ES-I3 (cell line): ENCODE results near the gene DIAPH2.

Experiments used
- H3K36me3 ChIP-seq: 2 replicates; pipeline ENCODE4 v1.6.1; 2013; ENCODE audit warnings: mild to moderate bottlenecking, low read length, control low read depth, moderate library complexity; ENCODE audit not compliant: insufficient read depth
- H3K4me1 ChIP-seq: 2 replicates; pipeline ENCODE4 v1.6.1; 2013; ENCODE audit warnings: mild to moderate bottlenecking, control low read depth, low read length; ENCODE audit not compliant: insufficient read depth
- H3K9ac ChIP-seq: 2 replicates; pipeline ENCODE4 v1.6.1; 2013; ENCODE audit warnings: low read depth, mild to moderate bottlenecking, low read length, moderate library complexity
- H3K9me3 ChIP-seq: 2 replicates; pipeline ENCODE4 v1.6.1; 2013; ENCODE audit warnings: mild to moderate bottlenecking, low read length, moderate library complexity; ENCODE audit not compliant: control insufficient read depth, insufficient read depth

Gene DIAPH2

GRCh38 chrX:96684339-96685209 lies at the start of gene DIAPH2:
Gene DIAPH2 (plus strand): TSS chrX:96684842.
- Histone ChIP-seq H3K9ac (peak within 1 kb of the TSS; percentile 93), H3K9me3 (no peaks in the 10 kb centered on the region), H3K4me1 (peaks cover 19% of the 10 kb centered on the region), H3K36me3 (no peaks in the 10 kb centered on the region)

GRCh38 chrX:96650023-96650422 lies 34.6 kb upstream of the DIAPH2 start:
- Histone ChIP-seq H3K9me3 (no peaks in the 10 kb centered on the region), H3K4me1 (0 out of 2 replicates have a peak, but pooled peaks cover 16% of the 10 kb centered on the region), H3K9ac (no peak overlapping the region), H3K36me3 (no peaks in the 10 kb centered on the region)

DNA sequence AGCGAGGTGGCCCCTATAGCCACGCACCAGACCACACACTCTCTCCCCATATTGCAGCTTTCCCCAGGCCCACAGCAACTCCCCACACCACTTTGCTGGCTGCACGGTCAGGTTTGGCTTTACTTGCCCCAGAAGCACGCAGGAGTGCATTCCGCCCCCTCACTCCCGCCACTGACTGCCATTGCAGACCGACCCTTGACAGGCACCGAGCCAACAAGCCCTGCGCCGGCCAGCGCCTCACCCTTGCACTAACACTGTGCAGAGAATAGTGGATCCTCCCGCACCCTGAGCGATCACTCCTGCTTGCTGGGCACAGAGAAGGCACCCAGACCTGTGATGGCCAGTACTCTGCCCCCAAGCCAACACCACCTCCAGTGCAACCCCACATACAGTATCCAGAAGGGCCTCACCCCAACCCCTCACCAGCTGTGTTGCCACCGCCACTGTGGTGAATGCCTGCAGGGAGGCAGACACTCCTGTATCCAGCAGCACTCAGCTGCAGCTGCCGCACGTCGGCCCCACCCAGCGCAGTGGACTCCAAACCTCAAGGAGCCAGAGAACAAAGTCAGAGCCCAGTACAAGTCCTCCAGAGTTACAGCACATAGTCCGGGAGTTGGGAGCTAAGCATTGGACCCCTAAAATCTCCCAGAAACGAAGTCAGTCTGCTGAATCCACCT lies 28.6 kb upstream of the DIAPH2 start:
- no peaks in the 10 kb centered on the region for H3K9me3 ChIP-seq

DNA sequence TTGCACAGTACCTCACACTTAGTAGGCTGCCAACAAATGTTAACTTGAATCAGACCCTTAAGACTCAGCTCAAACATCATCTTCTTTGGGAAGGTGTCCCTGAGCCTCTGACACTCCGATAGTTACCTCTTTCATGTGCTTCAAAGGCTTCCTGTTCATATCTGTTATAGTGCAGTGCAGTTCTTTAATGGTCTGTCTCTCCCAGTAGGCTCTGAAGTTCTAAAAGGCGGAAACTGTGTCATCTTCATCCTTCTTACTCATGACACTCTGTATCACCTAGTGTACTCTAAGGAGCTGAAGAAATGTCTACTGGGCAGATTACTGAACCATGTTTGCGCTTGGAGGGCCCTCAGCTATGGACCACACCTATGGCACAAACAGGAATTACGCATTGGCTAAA lies 2.1 kb upstream of the DIAPH2 start:
- Histone ChIP-seq H3K9ac (no peak overlapping the region), H3K9me3 (no peaks in the 10 kb centered on the region), H3K36me3 (no peaks in the 10 kb centered on the region), H3K4me1 (peaks cover 7% of the 10 kb centered on the region; the same call in 1 of the 2 replicates)

More for the DNA sequence above, 28.6 kb upstream of the DIAPH2 start:
- no peaks in the 10 kb centered on the region for H3K36me3 ChIP-seq
- H3K4me1 ChIP-seq = no peaks in the 10 kb centered on the region
- H3K9ac ChIP-seq = no peak overlapping the region

- H3K9me3 ChIP-seq = no peaks in the 10 kb centered on the region
- H3K9ac ChIP-seq = peak overlapping the region; percentile 93; the same call in 1 of the 2 replicates
- H3K36me3 ChIP-seq = no peaks in the 10 kb centered on the region
- peaks cover 12% of the 10 kb centered on the region for H3K4me1 ChIP-seq
Observed at GRCh38 chrX:96683997-96684338, 674 bp upstream of the DIAPH2 start.

- H3K9me3 ChIP-seq = no peaks in the 10 kb centered on the region
- no peaks in the 10 kb centered on the region for H3K36me3 ChIP-seq
- peaks cover 24% of the 10 kb centered on the region for H3K4me1 ChIP-seq
- peak overlapping the region; percentile 93 for H3K9ac ChIP-seq
Observed at GRCh38 chrX:96685210-96686099, 813 bp downstream of the DIAPH2 start.

- Histone ChIP-seq H3K36me3 (no peaks in the 10 kb centered on the region), H3K9me3 (no peaks in the 10 kb centered on the region), H3K9ac (no peak overlapping the region), H3K4me1 (peaks cover 32% of the 10 kb centered on the region)
Observed at GRCh38 chrX:96687776-96688175, 3.1 kb downstream of the DIAPH2 start.

GRCh38 chrX:96688789-96689188 lies 4.1 kb downstream of the DIAPH2 start:
- H3K9ac ChIP-seq = no peak overlapping the region
- H3K4me1 ChIP-seq = peaks cover 32% of the 10 kb centered on the region
- no peaks in the 10 kb centered on the region for H3K36me3 ChIP-seq
- no peaks in the 10 kb centered on the region for H3K9me3 ChIP-seq

- Histone ChIP-seq H3K4me1 (peaks cover 32% of the 10 kb centered on the region), H3K9ac (no peak overlapping the region), H3K9me3 (no peaks in the 10 kb centered on the region), H3K36me3 (no peaks in the 10 kb centered on the region)
Observed at GRCh38 chrX:96689991-96690390, 5.3 kb downstream of the DIAPH2 start.

GRCh38 chrX:96692454-96692853 lies 7.8 kb downstream of the DIAPH2 start:
- peaks cover 25% of the 10 kb centered on the region for H3K4me1 ChIP-seq
- H3K36me3 ChIP-seq = no peaks in the 10 kb centered on the region
- H3K9ac ChIP-seq = no peak overlapping the region
- H3K9me3 ChIP-seq = no peaks in the 10 kb centered on the region

DNA sequence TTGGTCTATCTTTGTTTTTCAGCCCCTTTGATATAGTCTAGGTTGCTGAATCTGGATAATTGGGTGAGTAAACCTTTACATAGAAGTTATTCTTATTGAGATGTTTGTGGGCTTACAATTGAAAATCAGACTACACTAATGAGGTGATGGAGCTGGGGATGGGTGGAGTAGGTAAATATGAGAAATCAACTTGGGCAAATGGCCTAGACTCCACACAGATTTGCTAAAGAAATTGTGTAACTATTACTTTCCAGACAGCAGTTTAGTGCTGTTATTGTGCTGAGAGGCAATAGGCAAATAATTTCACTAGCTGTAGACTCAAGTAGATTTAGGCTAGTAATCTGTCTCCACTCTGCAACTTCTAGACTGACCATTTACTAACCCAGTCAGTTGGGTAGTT lies 8.2 kb downstream of the DIAPH2 start:
- Histone ChIP-seq H3K4me1 (peaks cover 25% of the 10 kb centered on the region), H3K9me3 (no peaks in the 10 kb centered on the region), H3K36me3 (no peaks in the 10 kb centered on the region), H3K9ac (no peak overlapping the region)

GRCh38 chrX:96693407-96693806 lies 8.8 kb downstream of the DIAPH2 start:
- Histone ChIP-seq H3K36me3 (no peaks in the 10 kb centered on the region), H3K9me3 (no peaks in the 10 kb centered on the region), H3K4me1 (peaks cover 25% of the 10 kb centered on the region), H3K9ac (no peak overlapping the region)

- H3K36me3 ChIP-seq = no peaks in the 10 kb centered on the region
- no peak overlapping the region for H3K9ac ChIP-seq
- no peaks in the 10 kb centered on the region for H3K4me1 ChIP-seq
- no peaks in the 10 kb centered on the region for H3K9me3 ChIP-seq
Observed at GRCh38 chrX:96696462-96696861, 11.8 kb downstream of the DIAPH2 start.

GRCh38 chrX:96700625-96701024 lies 16.0 kb downstream of the DIAPH2 start:
- no peaks in the 10 kb centered on the region for H3K9me3 ChIP-seq
- H3K4me1 ChIP-seq = peaks cover 17% of the 10 kb centered on the region
- no peaks in the 10 kb centered on the region for H3K36me3 ChIP-seq
- H3K9ac ChIP-seq = no peak overlapping the region
